AG04449 (cell line): ENCODE results near the gene ID2.

Experiments used
- CTCF ChIA-PET: fragments of 350-600 bp; formaldehyde crosslinking; extraction: SDS; loops from one replicate; lab custom pipeline; 2021; ENCODE audit warnings: antibody characterized with exemption; lab: Yijun Ruan, JAX
- POLR2A ChIA-PET: fragments of 400-600, 350-600 bp; formaldehyde crosslinking; extraction: SDS; loops from one replicate; lab custom pipeline; 2020; ENCODE audit warnings: antibody characterized with exemption, inconsistent platforms; lab: Yijun Ruan, JAX
- DNase-seq: peaks from one replicate; pipeline ENCODE4 v3.0.0-alpha.2; 2010; ENCODE audit warnings: low read depth, low spot score
- H3K4me3 ChIP-seq: 2 replicates; pipeline ENCODE4 v1.5.1; 2011; ENCODE audit warnings: low read depth, mild to moderate bottlenecking, control low read depth, low read length
- TF ChIP-seq, protein P1 (sequence below): IDR thresholded peaks from one replicate; pipeline ENCODE4 v1.5.1; 2011; ENCODE audit warnings: mild to moderate bottlenecking, moderate library complexity, low read length, control low read depth, inconsistent platforms; ENCODE audit not compliant: insufficient read depth; ENCODE audit errors: missing control alignments

ID2 gene

DNA sequence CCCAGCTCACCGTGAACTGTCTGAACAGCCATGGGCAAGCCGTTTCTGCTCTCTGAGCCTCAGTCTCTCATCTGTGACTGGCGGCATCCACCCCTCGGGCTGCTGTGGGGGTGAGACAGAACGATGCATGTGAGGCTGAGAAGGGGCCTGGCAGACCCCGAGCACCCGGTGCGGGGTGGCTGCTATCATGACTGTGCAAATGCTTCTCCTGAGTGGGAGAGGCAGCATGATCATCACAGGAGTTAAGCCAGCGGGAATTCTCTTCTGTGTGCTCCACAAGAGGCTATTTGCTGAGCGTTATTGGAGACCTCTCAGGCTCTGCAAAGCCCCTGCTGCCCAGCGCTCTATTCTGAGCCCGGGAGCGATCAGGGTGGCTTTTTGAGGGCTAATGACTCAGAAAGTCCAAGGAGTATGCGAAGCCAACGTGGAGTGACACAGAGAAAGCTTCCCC lies 45.8 kb upstream of the ID2 start:
- TF ChIP-seq, protein P1, sequence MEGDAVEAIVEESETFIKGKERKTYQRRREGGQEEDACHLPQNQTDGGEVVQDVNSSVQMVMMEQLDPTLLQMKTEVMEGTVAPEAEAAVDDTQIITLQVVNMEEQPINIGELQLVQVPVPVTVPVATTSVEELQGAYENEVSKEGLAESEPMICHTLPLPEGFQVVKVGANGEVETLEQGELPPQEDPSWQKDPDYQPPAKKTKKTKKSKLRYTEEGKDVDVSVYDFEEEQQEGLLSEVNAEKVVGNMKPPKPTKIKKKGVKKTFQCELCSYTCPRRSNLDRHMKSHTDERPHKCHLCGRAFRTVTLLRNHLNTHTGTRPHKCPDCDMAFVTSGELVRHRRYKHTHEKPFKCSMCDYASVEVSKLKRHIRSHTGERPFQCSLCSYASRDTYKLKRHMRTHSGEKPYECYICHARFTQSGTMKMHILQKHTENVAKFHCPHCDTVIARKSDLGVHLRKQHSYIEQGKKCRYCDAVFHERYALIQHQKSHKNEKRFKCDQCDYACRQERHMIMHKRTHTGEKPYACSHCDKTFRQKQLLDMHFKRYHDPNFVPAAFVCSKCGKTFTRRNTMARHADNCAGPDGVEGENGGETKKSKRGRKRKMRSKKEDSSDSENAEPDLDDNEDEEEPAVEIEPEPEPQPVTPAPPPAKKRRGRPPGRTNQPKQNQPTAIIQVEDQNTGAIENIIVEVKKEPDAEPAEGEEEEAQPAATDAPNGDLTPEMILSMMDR, result no peak
- CTCF ChIA-PET, result no interaction called here
- H3K4me3 ChIP-seq, result no peak overlapping the region
- POLR2A ChIA-PET, result interaction anchor here (0.9 to 1.0 kb wide), 2 partner anchors 47 kb away, joined by 3 read pairs; no protein-coding TSS in a partner anchor
- no peak for DNase-seq

DNA sequence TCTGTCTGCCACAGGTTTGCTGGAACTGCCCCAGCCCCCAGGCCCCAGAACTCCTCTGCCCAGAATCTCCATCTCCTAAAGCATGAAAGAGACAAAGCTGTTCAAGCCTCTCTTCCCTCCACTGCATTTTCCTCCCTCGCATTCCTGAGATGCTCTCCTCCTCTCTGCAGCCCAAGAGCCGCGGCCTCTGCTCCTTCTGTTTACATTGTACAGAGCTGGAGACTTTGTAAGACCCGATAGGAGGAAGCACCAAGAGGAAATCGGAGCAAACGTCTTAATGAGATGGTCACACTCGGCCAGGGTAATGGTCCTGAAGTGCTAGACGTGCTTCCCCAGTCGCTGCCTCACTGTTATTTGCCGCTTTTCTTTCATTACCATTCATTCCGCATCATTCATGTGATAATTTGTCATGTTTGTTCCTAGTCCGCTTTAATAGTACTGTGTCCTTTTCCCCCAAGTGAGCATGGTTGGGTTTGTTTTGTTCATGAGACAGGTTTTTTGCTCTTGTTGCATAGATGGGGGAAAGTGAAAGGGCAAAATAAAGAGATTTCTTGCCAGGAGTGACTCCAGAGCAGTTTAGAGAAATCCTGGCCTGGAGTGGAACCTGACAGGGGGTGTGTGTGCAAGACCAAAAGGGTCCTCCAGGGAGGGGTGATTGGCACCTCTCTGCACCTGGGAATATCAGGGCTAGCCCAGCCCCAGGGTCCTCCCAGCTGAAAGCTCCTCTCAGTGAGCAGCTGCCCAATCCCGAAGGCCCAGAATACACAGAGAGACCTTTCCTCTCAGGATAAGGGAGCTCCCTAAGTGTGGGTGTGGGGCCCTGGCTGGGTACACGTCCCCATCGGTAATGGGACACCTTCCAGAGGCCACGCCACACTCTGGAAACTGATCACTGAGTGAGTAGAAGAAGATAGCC lies 44.9 kb upstream of the ID2 start:
- CTCF ChIA-PET, result no interaction called here
- POLR2A ChIA-PET, result interaction anchor here (0.7 to 1.0 kb wide), 2 partner anchors 38 to 46 kb away, joined by 3 read pairs; no protein-coding TSS in a partner anchor
- TF ChIP-seq, protein P1, result no peak
- no peak overlapping the region for H3K4me3 ChIP-seq
- DNase-seq, result no peak

DNA sequence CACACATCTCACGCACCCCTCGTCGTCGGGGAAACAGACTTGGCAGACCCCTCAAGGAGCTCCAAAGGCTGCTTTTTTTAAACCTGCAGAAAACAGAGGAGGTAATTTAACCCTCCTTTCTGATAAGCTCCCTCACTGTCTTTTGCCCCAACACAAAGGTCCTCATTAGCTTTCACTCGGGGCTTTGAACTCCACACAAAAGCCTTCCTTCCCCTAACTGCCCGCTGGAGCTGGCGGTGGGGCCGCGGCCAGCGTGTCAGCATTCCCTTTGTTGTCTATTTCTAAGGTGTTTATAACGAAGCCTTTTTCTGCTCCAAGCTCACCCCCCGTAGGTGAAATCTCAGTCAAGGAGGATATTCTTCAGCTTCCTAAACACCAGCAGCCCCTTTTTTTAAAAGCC lies 43.5 kb upstream of the ID2 start:
- no peak overlapping the region for H3K4me3 ChIP-seq
- no peak for DNase-seq
- CTCF ChIA-PET, result interaction anchor here (1.1 kb wide), 1 partner anchor 25 kb away, joined by 3 read pairs; no protein-coding TSS in a partner anchor
- POLR2A ChIA-PET, result interaction anchor here (0.7 kb wide), 1 partner anchor 44 kb away, joined by 3 read pairs; the partner anchor contains the start of gene ID2
- TF ChIP-seq, protein P1, result no peak

DNA sequence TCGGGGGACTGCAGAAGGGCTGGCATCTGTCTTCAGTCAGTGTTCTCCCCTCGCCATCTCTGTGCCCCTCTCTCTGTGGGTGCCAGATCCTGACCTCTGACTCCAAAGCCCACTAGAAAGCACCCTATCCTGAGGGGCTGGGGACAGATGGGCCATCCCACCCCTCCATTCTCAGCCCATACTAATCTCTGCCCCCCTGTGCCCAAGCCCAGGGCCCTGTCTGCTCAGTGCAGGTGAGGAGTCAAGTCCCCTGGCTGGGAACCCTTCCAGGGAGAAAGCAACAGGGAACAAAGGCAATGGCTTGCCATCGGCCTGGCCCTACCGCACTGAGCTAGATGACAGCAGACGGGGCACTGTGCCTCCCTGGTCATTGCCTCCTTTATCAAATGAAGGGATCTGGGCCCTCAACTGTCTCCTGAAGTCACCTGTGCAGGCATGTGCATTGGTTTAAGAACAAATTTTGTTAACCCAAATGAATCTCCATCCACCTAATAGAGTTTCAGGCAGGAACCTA lies 42.7 kb upstream of the ID2 start:
- POLR2A ChIA-PET, result no interaction called here
- CTCF ChIA-PET, result interaction anchor here (1.1 kb wide), 1 partner anchor 24 kb away, joined by 3 read pairs; no protein-coding TSS in a partner anchor
- TF ChIP-seq, protein P1, result no peak
- DNase-seq, result no peak
- no peak overlapping the region for H3K4me3 ChIP-seq

DNA sequence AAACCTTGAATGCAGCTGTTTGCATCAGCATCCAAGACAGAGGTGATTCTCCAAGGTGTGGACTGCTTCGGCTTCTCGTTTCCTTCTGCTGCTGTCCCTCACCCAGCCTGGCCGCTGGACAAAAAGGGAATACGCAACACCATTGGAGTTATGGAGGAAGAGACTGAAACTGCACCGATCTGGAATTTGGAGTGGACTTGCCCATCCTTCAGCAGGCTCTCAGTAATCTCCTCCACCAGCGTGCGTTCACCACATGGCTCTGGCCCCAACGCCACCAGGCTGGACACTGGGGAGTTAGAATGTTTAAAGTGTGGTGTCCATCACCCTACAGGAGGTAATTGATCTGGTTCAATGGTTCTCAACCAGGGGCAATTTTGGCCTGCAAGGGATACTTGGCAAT lies 41.4 kb upstream of the ID2 start:
- CTCF ChIA-PET, result no interaction called here
- TF ChIP-seq, protein P1, result no peak
- no peak overlapping the region for H3K4me3 ChIP-seq
- DNase-seq, result no peak
- POLR2A ChIA-PET, result no interaction called here
